SHP77 (cell line): ENCODE measurements around the gene HSPG2.
"Not testable (repeated sequence)": the region's sequence is repeated elsewhere in the genome, so short reads cannot be mapped to it uniquely, and the experiment has no call there.

ENCODE experiments used
- DNase-seq, 2 experiments: peaks; one replicate each; lab custom pipeline; 2025; lab: John Stamatoyannopoulos, UW

The HSPG2 gene

DNA sequence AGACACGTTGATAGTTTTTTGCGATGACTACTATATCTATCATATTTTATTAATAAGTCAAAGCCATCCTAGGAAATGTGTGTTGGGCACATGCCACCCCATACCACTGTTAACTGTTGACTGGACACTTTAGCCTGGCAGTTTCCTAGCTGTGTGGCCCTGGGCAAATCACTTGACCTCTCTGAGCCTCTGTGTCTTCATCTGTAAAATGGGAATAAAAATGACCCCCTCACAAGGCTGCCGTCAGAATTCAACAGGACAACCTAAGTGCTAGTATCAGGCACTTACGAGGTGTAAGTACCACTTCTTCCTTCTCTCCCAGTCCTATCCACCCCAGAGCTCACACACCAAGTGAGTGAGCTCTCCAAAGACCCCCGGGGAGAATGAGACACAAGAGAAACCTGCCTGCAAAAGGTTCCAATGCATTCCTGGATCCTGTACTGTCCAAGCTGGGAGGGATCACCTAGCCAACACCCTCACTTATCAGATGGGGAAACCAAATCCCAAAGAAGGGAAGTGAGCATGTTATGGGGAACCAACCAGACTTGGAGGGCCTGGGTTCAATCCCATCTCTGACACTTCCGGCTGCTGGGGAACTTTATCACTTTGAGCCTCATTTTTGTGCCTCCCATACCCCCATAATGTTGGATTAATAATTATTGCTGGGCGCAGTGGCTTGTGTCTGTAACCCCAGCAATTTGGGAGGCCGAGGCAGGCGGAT, 24.9 kb downstream of the HSPG2 start:
- DNase-seq, result no peak

DNA sequence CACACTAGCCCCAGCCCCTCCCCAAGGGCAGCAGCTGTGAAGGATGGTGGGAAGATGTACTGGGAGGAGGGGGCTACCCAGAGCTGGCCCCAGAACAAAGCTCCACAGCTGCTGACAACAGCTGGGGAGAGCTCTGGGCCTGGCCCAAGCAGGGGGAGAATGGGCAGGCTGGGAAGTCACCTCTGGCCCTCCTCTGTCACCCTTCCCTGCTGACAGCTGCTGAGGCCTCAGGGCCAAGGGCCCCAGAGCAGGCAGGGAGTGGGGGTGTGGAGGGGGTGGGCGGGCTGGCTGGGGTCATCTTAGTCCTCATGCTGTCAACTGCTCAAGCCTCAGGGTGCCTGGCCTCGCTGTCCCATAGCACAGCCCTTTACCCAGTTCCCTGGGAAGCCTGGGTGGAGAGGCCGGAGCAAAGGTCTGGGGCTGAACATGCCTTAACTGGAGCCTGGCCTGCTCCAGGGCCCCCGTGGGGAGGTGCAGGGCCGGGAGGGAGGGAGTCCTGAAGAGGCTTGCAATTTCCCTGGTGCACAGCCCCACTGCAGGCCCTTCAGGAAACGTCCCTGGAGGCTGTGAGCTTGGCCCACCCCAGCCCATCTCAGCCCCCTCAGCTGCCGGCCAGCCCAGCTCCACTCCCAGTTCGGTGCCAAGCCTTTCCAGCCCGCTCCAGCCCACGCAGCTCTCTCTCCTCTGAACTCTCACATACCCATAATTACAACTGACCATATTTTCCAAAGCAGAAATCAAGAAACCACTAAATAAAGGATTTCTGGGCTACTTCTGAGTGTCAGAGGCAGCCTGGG, 25.7 kb downstream of the HSPG2 start:
- no peak for DNase-seq

DNA sequence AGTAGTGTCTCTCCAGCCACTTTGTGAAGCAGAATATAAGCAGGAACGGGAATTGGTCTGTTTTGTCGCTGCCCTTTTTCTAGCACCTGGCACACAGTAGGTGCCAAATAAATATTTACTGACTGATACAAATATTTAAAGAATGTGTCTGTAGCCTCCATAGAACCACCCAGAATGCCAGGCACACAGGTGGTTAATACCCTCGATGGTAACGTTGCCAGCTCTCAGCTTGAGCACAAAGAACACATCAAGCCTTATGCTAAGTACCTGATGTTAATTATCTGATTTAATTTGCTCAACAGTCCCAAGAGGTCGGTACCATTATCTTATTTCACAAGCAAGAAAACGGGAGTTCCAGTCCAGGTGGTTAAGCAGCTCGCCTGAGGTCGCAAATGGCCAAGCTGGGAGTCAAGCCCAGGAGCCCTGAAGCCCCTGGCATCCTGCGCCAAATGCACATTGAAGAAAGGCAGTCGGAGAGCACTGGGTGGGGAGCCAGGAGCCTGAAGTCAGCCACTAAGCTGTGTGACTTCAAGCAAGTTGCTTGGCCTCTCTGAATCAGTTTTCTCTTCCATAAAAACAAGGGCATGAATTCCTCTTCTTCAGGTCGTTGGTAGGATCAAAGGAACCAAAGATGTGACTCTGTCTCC, 26.4 kb downstream of the HSPG2 start:
- DNase-seq, result no peak

GRCh38 chr1:21909787-21910503, 27.2 kb downstream of the HSPG2 start:
- no peak for DNase-seq

DNA sequence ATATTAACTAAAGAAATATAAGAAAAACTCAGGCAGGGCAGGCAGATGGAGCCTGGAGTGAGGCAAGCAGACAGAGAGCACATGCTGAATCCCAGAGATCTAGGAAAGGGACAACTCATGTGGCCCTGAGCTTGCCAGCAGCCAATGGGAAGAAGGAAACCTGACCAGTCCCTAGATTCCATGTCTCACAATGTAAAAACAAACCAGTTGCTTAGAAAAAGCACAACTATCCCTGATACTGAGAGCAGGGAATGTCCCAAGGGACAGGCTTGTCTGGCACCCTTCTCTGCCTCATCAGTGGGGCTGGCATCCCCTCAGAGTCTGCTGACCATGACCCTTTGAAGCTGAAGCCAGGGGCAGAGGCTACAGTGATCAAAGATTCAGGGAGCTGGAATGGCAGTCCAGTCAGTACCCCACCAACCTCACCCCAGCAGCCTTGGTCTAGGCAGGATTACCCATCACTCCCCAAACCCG, 27.8 kb downstream of the HSPG2 start:
- no peak for DNase-seq

GRCh38 chr1:21907737-21908534, 29.2 kb downstream of the HSPG2 start:
- DNase-seq, result not testable (repeated sequence)

DNA sequence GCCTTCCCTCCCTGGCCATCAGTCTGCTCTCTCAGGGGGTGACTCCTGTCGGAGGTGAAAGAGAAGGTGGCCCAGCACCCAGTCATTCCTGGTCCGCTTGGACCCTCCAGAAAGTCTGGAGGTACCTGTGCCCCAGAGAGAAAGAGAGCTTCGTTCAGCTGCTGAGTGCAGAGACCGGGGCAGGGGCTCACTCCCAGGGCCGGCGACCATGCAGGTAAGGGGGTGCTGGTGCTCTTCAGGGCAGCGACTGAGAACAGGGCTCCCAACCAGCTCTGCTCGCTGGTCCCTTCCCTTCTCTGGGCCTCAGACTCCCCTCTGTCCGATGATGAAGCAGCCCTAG, 30.1 kb downstream of the HSPG2 start:
- no peak for DNase-seq

DNA sequence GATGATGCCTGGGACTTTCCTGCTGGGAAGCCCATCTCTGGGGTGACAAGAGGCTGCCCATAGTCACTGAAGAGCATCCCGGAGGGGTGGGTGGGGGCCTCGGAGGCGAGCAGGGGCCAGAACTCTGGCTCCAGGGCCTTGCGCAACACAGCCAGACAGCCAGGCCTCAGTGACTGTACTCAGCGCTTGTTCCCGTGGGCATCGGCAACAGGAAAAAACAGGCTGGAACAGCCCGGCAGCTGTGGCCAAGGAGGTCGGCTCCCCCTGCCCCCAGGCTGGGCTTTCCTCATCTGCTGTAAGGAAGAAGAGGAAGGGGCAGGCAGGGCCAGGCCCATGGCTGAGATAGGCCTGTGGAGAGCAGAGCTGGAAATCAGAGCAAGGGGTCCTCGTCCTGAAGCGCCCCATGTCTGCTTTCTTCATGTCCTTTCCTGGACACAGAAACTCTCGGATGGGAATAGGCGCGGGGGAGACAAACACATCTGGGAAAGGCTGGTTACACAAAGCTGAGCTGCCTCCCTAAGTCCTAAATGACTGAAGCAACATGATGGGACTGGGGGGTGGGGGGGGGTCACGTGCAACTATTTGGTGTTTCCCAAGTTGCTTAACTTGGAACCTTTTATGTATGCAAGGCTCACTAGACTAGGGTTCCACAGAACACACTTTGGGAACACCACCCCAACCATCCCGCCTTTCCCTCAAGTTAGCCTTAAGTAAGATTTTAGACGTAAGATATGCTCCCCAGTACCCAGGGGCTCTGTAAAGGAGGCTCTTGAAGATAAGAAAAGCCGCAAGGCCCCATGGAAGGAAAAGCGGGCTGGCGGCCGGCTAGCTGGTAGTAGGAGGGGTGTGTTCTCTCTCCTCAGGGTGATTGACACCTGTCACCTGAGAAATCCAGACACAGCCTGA, 30.7 kb downstream of the HSPG2 start:
- no peak for DNase-seq

DNA sequence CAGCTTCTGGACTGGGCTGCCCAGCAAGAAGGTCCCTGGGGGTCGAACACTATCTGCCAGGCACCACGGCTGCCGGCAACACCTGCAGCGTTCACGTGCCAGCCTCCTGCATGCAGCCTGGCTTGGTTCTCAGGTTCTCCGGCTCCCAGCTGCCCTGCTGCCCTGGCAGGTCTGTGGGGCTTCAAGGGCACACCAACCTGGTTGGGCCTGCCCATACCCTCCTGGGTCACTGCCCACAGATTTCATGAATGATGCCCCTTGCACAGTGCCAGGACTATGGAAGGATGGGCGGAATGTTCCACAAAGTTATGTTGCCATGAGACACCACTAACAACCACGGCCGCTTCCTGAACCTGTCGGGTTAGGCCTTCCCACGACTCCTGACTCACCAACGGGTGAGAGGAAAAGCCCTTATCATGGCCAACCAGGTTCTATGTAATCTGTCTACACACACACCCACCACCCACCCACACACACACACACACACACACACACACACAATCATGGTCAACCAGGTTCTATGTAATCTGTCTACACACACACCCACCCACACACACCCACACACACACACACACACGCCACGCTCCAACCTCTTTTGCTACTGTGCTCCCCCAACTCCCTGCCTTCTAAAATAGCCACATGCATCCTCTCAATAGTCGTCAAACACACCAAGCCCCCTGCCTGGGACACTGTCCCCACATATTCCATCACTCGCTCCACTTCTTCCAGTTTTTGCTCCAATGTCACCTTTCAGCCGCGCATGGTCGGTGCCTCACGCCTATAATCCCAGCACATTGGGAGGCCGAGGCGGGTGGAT, 32.2 kb downstream of the HSPG2 start:
- DNase-seq, result no peak

- DNase-seq, result no peak
These were observed 32.7 kb downstream of the HSPG2 start for GRCh38 chr1:21904454-21904703.

GRCh38 chr1:21903638-21904453, 33.3 kb downstream of the HSPG2 start:
- no peak for DNase-seq

- DNase-seq, result no peak
These were observed 34.8 kb downstream of the HSPG2 start for GRCh38 chr1:21902026-21903012.

DNA sequence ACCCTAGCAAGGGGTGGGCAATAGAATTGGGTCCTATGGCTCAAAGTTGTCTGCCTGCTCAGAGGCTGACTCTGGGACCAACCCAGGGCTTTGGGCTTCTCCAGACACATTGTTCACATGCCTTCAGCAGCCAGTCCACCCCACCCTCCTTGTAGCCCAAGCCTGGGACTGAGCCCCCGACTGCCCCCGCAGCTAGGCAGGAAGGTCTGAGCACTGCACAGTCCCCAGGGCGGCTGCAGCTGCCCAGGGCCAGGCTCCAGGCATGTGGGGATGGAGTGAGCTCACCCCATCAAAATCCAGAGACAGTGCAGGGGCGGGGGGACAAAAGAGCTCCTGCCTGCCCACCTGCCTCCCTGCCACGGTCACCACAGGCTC, 35.6 kb downstream of the HSPG2 start:
- no peak for DNase-seq

- no peak for DNase-seq
These were observed 36.2 kb downstream of the HSPG2 start for GRCh38 chr1:21900766-21901472.

- no peak for DNase-seq
These were observed 37.1 kb downstream of the HSPG2 start for GRCh38 chr1:21899987-21900386.

GRCh38 chr1:21899267-21899810, 37.8 kb downstream of the HSPG2 start:
- no peak for DNase-seq
